ENCODE results near the gene TRIM6. TPM values are rescaled to one million over a fixed set of nuclear protein-coding genes. Genes with fewer than 3 reads are reported as not detected.

TRIM6 gene
- total and polyA plus RNA-seq, 9 of the 15 experiments (the other 6 are each of a cell fraction or from before 2014, with no cell fraction given) = 5.0 to 11.8 (median 8.7) TPM

DNA sequence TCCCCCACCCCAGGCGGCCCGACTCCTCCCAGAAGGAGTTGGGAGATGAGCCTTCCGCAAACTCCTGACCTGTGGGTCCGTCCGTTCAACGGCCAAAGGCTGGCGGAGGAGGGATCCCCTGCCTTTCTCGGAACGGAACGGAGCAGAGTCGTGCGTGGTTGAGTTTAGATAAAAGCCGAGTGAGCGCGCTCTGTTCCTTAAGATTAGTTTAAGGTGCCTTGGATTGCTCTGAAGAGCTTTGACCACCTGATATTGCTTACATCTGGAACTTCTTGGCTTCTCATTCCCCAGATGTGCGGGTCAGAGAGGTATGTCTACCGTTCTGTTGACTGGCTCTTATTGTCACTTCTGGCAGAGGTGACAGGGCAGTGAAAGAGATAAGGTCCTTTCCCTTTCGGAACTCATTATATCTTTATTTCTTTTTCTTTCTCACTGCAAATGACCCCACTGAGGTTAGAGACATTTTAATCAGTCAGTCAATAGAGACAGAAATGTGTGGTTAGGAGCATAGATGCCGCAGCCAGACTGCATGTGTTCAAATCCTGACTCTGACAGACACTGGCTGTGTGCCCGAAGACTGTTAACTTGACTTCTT lies at the start of gene TRIM6 (continued):
- TF ChIP-seq, protein P1, sequence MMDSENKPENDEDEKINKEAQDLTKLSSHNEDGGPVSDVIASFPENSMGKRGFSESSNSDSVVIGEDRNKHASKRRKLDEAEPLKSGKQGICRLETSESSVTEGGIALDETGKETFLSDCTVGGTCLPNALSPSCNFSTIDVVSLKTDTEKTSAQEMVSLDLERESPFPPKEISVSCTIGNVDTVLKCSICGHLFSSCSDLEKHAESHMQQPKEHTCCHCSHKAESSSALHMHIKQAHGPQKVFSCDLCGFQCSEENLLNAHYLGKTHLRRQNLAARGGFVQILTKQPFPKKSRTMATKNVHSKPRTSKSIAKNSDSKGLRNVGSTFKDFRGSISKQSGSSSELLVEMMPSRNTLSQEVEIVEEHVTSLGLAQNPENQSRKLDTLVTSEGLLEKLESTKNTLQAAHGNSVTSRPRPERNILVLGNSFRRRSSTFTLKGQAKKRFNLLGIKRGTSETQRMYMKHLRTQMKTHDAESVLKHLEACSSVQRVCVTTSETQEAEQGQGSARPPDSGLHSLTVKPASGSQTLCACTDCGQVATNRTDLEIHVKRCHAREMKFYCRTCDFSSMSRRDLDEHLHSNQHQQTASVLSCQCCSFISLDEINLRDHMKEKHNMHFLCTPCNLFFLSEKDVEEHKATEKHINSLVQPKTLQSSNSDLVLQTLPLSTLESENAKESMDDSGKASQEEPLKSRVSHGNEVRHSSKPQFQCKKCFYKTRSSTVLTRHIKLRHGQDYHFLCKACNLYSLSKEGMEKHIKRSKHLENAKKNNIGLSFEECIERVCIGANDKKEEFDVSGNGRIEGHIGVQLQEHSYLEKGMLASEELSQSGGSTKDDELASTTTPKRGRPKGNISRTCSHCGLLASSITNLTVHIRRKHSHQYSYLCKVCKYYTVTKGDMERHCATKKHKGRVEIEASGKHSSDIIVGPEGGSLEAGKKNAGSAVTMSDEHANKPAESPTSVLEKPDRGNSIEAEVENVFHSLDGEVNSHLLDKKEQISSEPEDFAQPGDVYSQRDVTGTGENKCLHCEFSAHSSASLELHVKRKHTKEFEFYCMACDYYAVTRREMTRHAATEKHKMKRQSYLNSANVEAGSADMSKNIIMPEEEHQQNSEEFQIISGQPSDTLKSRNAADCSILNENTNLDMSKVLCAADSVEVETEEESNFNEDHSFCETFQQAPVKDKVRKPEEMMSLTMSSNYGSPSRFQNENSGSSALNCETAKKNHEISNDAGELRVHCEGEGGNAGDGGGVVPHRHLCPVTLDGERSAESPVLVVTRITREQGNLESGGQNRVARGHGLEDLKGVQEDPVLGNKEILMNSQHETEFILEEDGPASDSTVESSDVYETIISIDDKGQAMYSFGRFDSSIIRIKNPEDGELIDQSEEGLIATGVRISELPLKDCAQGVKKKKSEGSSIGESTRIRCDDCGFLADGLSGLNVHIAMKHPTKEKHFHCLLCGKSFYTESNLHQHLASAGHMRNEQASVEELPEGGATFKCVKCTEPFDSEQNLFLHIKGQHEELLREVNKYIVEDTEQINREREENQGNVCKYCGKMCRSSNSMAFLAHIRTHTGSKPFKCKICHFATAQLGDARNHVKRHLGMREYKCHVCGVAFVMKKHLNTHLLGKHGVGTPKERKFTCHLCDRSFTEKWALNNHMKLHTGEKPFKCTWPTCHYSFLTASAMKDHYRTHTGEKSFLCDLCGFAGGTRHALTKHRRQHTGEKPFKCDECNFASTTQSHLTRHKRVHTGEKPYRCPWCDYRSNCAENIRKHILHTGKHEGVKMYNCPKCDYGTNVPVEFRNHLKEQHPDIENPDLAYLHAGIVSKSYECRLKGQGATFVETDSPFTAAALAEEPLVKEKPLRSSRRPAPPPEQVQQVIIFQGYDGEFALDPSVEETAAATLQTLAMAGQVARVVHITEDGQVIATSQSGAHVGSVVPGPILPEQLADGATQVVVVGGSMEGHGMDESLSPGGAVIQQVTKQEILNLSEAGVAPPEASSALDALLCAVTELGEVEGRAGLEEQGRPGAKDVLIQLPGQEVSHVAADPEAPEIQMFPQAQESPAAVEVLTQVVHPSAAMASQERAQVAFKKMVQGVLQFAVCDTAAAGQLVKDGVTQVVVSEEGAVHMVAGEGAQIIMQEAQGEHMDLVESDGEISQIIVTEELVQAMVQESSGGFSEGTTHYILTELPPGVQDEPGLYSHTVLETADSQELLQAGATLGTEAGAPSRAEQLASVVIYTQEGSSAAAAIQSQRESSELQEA (IDR thresholded peaks at IDR 0.05; ENCODE audit: low read depth) = no peak
- no peak for TF ChIP-seq SUPT5H (IDR thresholded peaks at IDR 0.05)
- no peak for TF ChIP-seq NFIX (CRISPR knock-in tag; IDR thresholded peaks at IDR 0.05; ENCODE audit: low read depth)
- TF ChIP-seq RB1 (IDR thresholded peaks at IDR 0.05; ENCODE audit: low read depth) = no peak
- peak; percentile 31; the same call in 1 of the 2 replicates for TF ChIP-seq ZNF395 (CRISPR knock-in tag; IDR thresholded peaks at IDR 0.05)
- TF ChIP-seq HLTF (IDR thresholded peaks at IDR 0.05) = peak; percentile 76; the same call in 1 of the 2 replicates
- peak; percentile 94 for TF ChIP-seq EP300 (IDR thresholded peaks at IDR 0.05; ENCODE audit: low read length)
- TF ChIP-seq, protein P2, sequence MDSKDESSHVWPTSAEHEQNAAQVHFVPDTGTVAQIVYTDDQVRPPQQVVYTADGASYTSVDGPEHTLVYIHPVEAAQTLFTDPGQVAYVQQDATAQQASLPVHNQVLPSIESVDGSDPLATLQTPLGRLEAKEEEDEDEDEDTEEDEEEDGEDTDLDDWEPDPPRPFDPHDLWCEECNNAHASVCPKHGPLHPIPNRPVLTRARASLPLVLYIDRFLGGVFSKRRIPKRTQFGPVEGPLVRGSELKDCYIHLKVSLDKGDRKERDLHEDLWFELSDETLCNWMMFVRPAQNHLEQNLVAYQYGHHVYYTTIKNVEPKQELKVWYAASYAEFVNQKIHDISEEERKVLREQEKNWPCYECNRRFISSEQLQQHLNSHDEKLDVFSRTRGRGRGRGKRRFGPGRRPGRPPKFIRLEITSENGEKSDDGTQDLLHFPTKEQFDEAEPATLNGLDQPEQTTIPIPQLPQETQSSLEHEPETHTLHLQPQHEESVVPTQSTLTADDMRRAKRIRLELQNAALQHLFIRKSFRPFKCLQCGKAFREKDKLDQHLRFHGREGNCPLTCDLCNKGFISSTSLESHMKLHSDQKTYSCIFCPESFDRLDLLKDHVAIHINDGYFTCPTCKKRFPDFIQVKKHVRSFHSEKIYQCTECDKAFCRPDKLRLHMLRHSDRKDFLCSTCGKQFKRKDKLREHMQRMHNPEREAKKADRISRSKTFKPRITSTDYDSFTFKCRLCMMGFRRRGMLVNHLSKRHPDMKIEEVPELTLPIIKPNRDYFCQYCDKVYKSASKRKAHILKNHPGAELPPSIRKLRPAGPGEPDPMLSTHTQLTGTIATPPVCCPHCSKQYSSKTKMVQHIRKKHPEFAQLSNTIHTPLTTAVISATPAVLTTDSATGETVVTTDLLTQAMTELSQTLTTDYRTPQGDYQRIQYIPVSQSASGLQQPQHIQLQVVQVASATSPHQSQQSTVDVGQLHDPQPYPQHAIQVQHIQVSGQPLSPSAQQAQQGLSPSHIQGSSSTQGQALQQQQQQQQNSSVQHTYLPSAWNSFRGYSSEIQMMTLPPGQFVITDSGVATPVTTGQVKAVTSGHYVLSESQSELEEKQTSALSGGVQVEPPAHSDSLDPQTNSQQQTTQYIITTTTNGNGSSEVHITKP (IDR thresholded peaks at IDR 0.05; ENCODE audit: partially characterized antibody) = peak; percentile 34
- peak; percentile 87 for TF ChIP-seq SMAD4 (CRISPR knock-in tag; conservative IDR thresholded peaks at IDR 0.05)
- TF ChIP-seq GTF2F1 (IDR thresholded peaks at IDR 0.05; ENCODE audit: low read depth, low read length) = no peak
- no peak for TF ChIP-seq CGGBP1 (CRISPR knock-in tag; IDR thresholded peaks at IDR 0.05)
- no peak for TF ChIP-seq HCFC1 (IDR thresholded peaks at IDR 0.05; ENCODE audit: low read depth, low read length)
- TF ChIP-seq CBFB (CRISPR knock-in tag; IDR thresholded peaks at IDR 0.05) = no peak
